AG10803 (cell line): ENCODE results near the gene SLC13A4.
"Not testable (repeated sequence)": the region's sequence is repeated elsewhere in the genome, so short reads cannot be mapped to it uniquely, and the experiment has no call there.

ENCODE experiments used
- DNase-seq: peaks from one replicate; pipeline ENCODE4 v3.0.0; 2010; ENCODE audit warnings: low read depth
- H3K4me3 ChIP-seq: 2 replicates; pipeline ENCODE4 v1.5.1; 2011; ENCODE audit warnings: mild to moderate bottlenecking, low read length, control low read depth
- TF ChIP-seq, protein P1 (sequence below): conservative IDR thresholded peaks from 2 replicates; pipeline ENCODE4 v1.5.1; 2011; ENCODE audit warnings: mild to moderate bottlenecking, low read length, control low read depth, inconsistent platforms

Gene SLC13A4

GRCh38 chr7:135693558-135693957 lies 34.4 kb downstream of the SLC13A4 start:
- no peak overlapping the region for H3K4me3 ChIP-seq
- TF ChIP-seq, protein P1, sequence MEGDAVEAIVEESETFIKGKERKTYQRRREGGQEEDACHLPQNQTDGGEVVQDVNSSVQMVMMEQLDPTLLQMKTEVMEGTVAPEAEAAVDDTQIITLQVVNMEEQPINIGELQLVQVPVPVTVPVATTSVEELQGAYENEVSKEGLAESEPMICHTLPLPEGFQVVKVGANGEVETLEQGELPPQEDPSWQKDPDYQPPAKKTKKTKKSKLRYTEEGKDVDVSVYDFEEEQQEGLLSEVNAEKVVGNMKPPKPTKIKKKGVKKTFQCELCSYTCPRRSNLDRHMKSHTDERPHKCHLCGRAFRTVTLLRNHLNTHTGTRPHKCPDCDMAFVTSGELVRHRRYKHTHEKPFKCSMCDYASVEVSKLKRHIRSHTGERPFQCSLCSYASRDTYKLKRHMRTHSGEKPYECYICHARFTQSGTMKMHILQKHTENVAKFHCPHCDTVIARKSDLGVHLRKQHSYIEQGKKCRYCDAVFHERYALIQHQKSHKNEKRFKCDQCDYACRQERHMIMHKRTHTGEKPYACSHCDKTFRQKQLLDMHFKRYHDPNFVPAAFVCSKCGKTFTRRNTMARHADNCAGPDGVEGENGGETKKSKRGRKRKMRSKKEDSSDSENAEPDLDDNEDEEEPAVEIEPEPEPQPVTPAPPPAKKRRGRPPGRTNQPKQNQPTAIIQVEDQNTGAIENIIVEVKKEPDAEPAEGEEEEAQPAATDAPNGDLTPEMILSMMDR, result no peak
- DNase-seq, result no peak

- not testable (repeated sequence) for H3K4me3 ChIP-seq, DNase-seq
Measured at GRCh38 chr7:135692606-135693005, 35.4 kb downstream of the SLC13A4 start.

GRCh38 chr7:135692055-135692454 lies 35.9 kb downstream of the SLC13A4 start:
- H3K4me3 ChIP-seq, result no peak overlapping the region
- DNase-seq, result peak; percentile 22
- TF ChIP-seq, protein P1, result no peak

DNA sequence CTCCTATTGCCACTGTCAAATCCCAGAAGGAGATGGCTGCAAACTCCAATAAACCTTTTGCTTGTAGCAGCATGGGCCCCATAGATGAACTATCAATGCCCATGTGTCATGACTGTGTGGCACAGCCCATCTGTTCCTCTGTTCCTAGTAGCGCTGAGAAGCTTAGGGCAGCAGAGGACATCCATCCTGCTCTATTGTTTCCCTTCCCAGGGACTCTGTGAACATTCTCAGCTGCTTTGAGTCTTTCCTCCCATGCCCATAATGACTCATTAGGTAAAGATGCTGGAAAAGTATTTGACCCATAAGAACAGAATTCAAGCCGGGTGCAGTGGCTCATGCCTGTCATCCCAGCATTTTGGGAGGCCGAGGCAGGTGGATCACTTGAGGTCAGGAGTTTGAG lies 37.4 kb downstream of the SLC13A4 start:
- peak; percentile 76 for DNase-seq
- H3K4me3 ChIP-seq, result no peak overlapping the region
- TF ChIP-seq, protein P1, result no peak

GRCh38 chr7:135687466-135687865 lies 40.5 kb downstream of the SLC13A4 start:
- TF ChIP-seq, protein P1, result no peak
- no peak overlapping the region for H3K4me3 ChIP-seq
- no peak for DNase-seq

DNA sequence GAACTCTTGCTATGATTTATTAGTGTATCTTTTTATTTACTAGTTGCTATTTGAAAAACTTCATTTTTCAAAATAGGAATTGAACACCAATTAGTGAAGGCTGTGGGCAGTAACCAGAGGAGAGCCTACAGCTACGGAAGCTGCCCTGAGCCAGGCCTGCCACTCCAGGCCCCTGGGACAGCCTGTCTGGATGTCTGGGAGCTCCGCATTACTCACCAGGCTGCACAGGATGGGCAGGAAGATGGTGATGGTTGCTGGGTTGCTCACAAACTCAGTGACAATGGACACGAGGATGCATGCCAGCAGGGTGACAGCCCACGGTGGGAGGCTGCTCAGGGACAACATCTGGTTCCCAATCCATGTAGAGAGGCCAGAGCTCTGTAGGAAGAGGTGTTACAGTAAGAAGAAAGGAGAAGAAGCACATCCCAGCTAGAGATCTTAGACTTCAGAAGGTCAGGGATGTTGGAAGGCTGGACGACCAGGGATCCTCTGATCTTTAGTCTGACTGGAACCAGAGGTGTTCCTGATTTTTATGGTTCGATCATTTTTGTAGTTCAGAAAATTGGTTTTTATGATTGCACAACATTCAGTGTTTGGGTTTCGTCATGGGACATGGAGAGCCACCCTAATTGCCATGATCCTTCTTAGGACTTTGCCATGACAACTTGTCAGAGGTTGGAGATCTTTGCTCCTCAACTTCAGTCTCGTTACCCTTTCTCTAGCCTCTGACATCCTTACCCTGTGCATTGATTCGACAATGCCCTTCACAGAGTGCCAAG lies 42.5 kb downstream of the SLC13A4 start:
- H3K4me3 ChIP-seq, result no peak overlapping the region
- TF ChIP-seq, protein P1, result no peak
- peak; percentile 51 for DNase-seq

DNA sequence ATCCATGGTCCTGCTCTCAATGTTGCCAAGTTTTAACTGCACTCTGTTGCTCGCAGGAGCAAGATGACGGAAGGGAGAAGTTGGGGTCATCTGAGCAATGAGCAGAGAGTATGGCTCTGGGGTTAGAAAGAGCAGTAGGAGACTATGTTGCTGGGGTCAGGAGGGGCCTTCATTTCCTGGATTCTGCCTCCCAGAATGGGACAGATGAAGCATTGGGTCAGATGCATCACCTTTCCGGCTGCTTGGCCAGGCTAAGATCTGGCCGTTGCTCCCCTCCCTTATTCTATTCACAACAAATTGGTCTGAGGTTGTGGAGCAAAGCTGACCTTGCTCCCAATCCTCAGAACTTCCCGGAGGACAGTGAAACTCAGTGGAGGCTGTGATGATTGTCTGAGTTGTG lies 43.3 kb downstream of the SLC13A4 start:
- no peak overlapping the region for H3K4me3 ChIP-seq
- DNase-seq, result no peak
- TF ChIP-seq, protein P1, result no peak
